Vagina (tissue), 2 donors: ENCODE data around the gene EEF1AKMT4.

Source experiments
- CTCF ChIP-seq, 3 experiments: fragments of 450-650 bp in 2 of 3; fragments of 200-600 bp in 1 of 3; sonication (generic) in 1 of 3; IDR thresholded peaks; one replicate each; pipeline ENCODE4 v1.5.1; 2017 to 2019; ENCODE audit warnings: antibody characterized with exemption in 3 of 3, mild to moderate bottlenecking in 2 of 3, moderate library complexity in 2 of 3
- POLR2A ChIP-seq, 2 donors: fragments of 450-650 bp; IDR thresholded peaks; one replicate each; pipeline ENCODE4 v1.6.1; 2017; ENCODE audit warnings: antibody characterized with exemption in 2 of 2, mild to moderate bottlenecking in 2 of 2, moderate library complexity in 2 of 2
- POLR2AphosphoS5 ChIP-seq, 2 donors: sonication (generic); formaldehyde crosslinking; IDR thresholded peaks; one replicate each; pipeline ENCODE4 v1.9.0; 2017; ENCODE audit warnings: antibody characterized with exemption in 2 of 2, mild to moderate bottlenecking in 2 of 2, low read depth in 1 of 2; ENCODE audit not compliant: insufficient read depth in 1 of 2

DNA sequence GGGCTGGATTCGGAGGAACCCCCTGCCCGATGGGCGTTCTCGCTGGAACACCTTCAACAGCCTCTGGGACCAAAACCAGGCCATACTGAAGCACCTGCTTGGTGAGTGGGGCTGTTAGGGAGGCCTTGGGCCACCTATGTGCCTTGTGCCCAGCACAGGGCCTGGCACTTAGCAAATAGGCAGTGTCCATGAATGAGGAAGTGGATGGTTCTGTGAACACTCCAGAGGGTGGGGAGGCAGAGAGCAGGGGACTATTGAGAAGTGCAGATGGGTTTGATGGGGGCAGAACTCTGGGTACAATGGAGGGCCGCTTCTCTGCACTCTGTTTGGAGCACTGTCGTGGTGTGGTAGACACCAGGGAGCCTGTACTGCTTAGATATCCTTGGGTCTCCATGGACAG is 27.9 kb downstream of the EEF1AKMT4 start:
- TF ChIP-seq CTCF (IDR thresholded peaks at IDR 0.05), result no peak
- no peak for TF ChIP-seq POLR2AphosphoS5 (IDR thresholded peaks at IDR 0.05; ENCODE audit: insufficient read depth in 1 of 2, low read depth in 1 of 2)
- no peak for TF ChIP-seq POLR2A (IDR thresholded peaks at IDR 0.05)
